ENCODE results near the gene DMRT3.
A peak's percentile ranks its signal among the peaks of the same experiment; 100 is the strongest.
"Not testable (repeated sequence)": the region's sequence is repeated elsewhere in the genome, so short reads cannot be mapped to it uniquely, and the experiment has no call there.

Gene DMRT3

GRCh38 chr9:971901-972500, 4.5 kb upstream of the DMRT3 start:
- DNase-seq: no peak

GRCh38 chr9:972501-973294, 3.8 kb upstream of the DMRT3 start:
- DNase-seq: no peak

GRCh38 chr9:973295-973834, 3.1 kb upstream of the DMRT3 start:
- no peak for DNase-seq

GRCh38 chr9:974031-974995, 2.1 kb upstream of the DMRT3 start:
- DNase-seq: no peak

- no peak for DNase-seq
These were observed 1.3 kb upstream of the DMRT3 start for GRCh38 chr9:974996-975739.

GRCh38 chr9:975740-976257, 656 bp upstream of the DMRT3 start:
- no peak for DNase-seq

GRCh38 chr9:976943-977837, 735 bp downstream of the DMRT3 start:
- peak; percentile 48 for DNase-seq

GRCh38 chr9:977838-978830, 1.7 kb downstream of the DMRT3 start:
- DNase-seq: no peak

GRCh38 chr9:979983-980382, 3.5 kb downstream of the DMRT3 start:
- no peak for DNase-seq

GRCh38 chr9:980640-981039, 4.2 kb downstream of the DMRT3 start:
- DNase-seq: no peak

GRCh38 chr9:981491-981898, 5.0 kb downstream of the DMRT3 start:
- DNase-seq: no peak

GRCh38 chr9:982394-983230, 6.2 kb downstream of the DMRT3 start:
- DNase-seq: no peak

GRCh38 chr9:994005-994404, 17.6 kb downstream of the DMRT3 start:
- no peak for DNase-seq

- DNase-seq: no peak
These were observed 18.7 kb downstream of the DMRT3 start for GRCh38 chr9:995192-995591.

- no peak for DNase-seq
These were observed 19.3 kb downstream of the DMRT3 start for GRCh38 chr9:995781-996180.

GRCh38 chr9:998299-999110, 22.1 kb downstream of the DMRT3 start:
- DNase-seq: not testable (repeated sequence)

- no peak for DNase-seq
These were observed 25.4 kb downstream of the DMRT3 start for GRCh38 chr9:1001838-1002237.

GRCh38 chr9:1002678-1003077, 26.2 kb downstream of the DMRT3 start:
- no peak for DNase-seq

Data from NCI-H2029 (cell line).